ENCODE measurements around the gene UMAD1. TPM values are rescaled to one million over a fixed set of nuclear protein-coding genes. Genes with fewer than 3 reads are reported as not detected.

Gene UMAD1
- total RNA-seq, 1 donor, result 17.0 TPM

- Histone ChIP-seq H3K4me1 (ENCODE audit: insufficient read depth, low read length) (peaks cover 3% of the 10 kb centered on the region), H3K36me3 (ENCODE audit: insufficient read depth, low read length) (no peaks in the 10 kb centered on the region), H3K9me3 (ENCODE audit: low read depth, low read length) (no peaks in the 10 kb centered on the region), H3K27ac (ENCODE audit: low read depth, low read length) (no peak overlapping the region), H3K4me3 (ENCODE audit: insufficient read depth, low read length) (no peak overlapping the region), H3K79me2 (ENCODE audit: insufficient read depth, low read length) (no peaks in the 10 kb centered on the region), H2AFZ (ENCODE audit: low read length) (no peak overlapping the region), H3K27me3 (ENCODE audit: insufficient read depth, low read length) (no peaks in the 10 kb centered on the region), H3K4me2 (ENCODE audit: insufficient read depth, low read length) (no peak overlapping the region), H4K20me1 (ENCODE audit: insufficient read depth, low read length) (no peaks in the 10 kb centered on the region)
- TF ChIP-seq CTCF (IDR thresholded peaks at IDR 0.05; ENCODE audit: extremely low read depth, low read depth, low read length), result no peak
- no peak for DNase-seq (ENCODE audit: insufficient read length, low spot score, missing footprints)
Measured at GRCh38 chr7:7720750-7721621, 80.4 kb downstream of the UMAD1 start.

- H3K4me3 ChIP-seq (ENCODE audit: insufficient read depth, low read length), result no peak overlapping the region
- H3K27me3 ChIP-seq (ENCODE audit: insufficient read depth, low read length), result no peaks in the 10 kb centered on the region
- DNase-seq (ENCODE audit: insufficient read length, low spot score, missing footprints), result no peak
- TF ChIP-seq CTCF (IDR thresholded peaks at IDR 0.05; ENCODE audit: extremely low read depth, low read depth, low read length), result no peak
- no peak overlapping the region for H3K4me2 ChIP-seq (ENCODE audit: insufficient read depth, low read length)
- H2AFZ ChIP-seq (ENCODE audit: low read length), result no peak overlapping the region
- H3K27ac ChIP-seq (ENCODE audit: low read depth, low read length), result peak overlapping the region; percentile 61
- no peaks in the 10 kb centered on the region for H3K9me3 ChIP-seq (ENCODE audit: low read depth, low read length)
- no peaks in the 10 kb centered on the region for H3K36me3 ChIP-seq (ENCODE audit: insufficient read depth, low read length)
- peaks cover 19% of the 10 kb centered on the region for H3K4me1 ChIP-seq (ENCODE audit: insufficient read depth, low read length)
- no peaks in the 10 kb centered on the region for H4K20me1 ChIP-seq (ENCODE audit: insufficient read depth, low read length)
- no peaks in the 10 kb centered on the region for H3K79me2 ChIP-seq (ENCODE audit: insufficient read depth, low read length)
Measured at GRCh38 chr7:7731732-7732131, 91.2 kb downstream of the UMAD1 start.

GRCh38 chr7:7732621-7733281 is 92.2 kb downstream of the UMAD1 start:
- Histone ChIP-seq H2AFZ (ENCODE audit: low read length) (peak overlapping the region; percentile 38), H3K27ac (ENCODE audit: low read depth, low read length) (peak overlapping the region; percentile 61), H3K79me2 (ENCODE audit: insufficient read depth, low read length) (no peaks in the 10 kb centered on the region), H3K27me3 (ENCODE audit: insufficient read depth, low read length) (no peaks in the 10 kb centered on the region), H3K36me3 (ENCODE audit: insufficient read depth, low read length) (no peaks in the 10 kb centered on the region), H3K4me2 (ENCODE audit: insufficient read depth, low read length) (peak overlapping the region; percentile 40), H3K4me1 (ENCODE audit: insufficient read depth, low read length) (peaks cover 19% of the 10 kb centered on the region), H3K9me3 (ENCODE audit: low read depth, low read length) (no peaks in the 10 kb centered on the region), H3K4me3 (ENCODE audit: insufficient read depth, low read length) (no peak overlapping the region), H4K20me1 (ENCODE audit: insufficient read depth, low read length) (no peaks in the 10 kb centered on the region)
- TF ChIP-seq CTCF (IDR thresholded peaks at IDR 0.05; ENCODE audit: extremely low read depth, low read depth, low read length), result no peak
- peak; percentile 58 for DNase-seq (ENCODE audit: insufficient read length, low spot score, missing footprints)

- no peak for DNase-seq (ENCODE audit: insufficient read length, low spot score, missing footprints)
- no peaks in the 10 kb centered on the region for H3K27me3 ChIP-seq (ENCODE audit: insufficient read depth, low read length)
- H3K9me3 ChIP-seq (ENCODE audit: low read depth, low read length), result no peaks in the 10 kb centered on the region
- H4K20me1 ChIP-seq (ENCODE audit: insufficient read depth, low read length), result no peaks in the 10 kb centered on the region
- H3K36me3 ChIP-seq (ENCODE audit: insufficient read depth, low read length), result no peaks in the 10 kb centered on the region
- H2AFZ ChIP-seq (ENCODE audit: low read length), result no peak overlapping the region
- H3K4me1 ChIP-seq (ENCODE audit: insufficient read depth, low read length), result peaks cover 16% of the 10 kb centered on the region
- H3K27ac ChIP-seq (ENCODE audit: low read depth, low read length), result no peak overlapping the region
- H3K79me2 ChIP-seq (ENCODE audit: insufficient read depth, low read length), result no peaks in the 10 kb centered on the region
- no peak overlapping the region for H3K4me3 ChIP-seq (ENCODE audit: insufficient read depth, low read length)
- TF ChIP-seq CTCF (IDR thresholded peaks at IDR 0.05; ENCODE audit: extremely low read depth, low read depth, low read length), result no peak
- no peak overlapping the region for H3K4me2 ChIP-seq (ENCODE audit: insufficient read depth, low read length)
Measured at GRCh38 chr7:7736671-7737070, 96.1 kb downstream of the UMAD1 start.
